Kidney capillary endothelial cell (primary cell): Measurements from ENCODE around the gene DMD.

Experiments
- DNase-seq: peaks from one replicate; pipeline ENCODE4 v3.0.0-alpha.2; 2018; ENCODE audit warnings: low spot score

DMD gene

GRCh38 chrX:31280580-31280979, 1930.8 kb downstream of the DMD start:
- DNase-seq = no peak

GRCh38 chrX:31279359-31279758, 1932.0 kb downstream of the DMD start:
- no peak for DNase-seq

GRCh38 chrX:31272472-31272775, 1938.9 kb downstream of the DMD start:
- DNase-seq = no peak

GRCh38 chrX:31271615-31272471, 1939.5 kb downstream of the DMD start:
- DNase-seq = no peak

GRCh38 chrX:31269914-31270313, 1941.4 kb downstream of the DMD start:
- no peak for DNase-seq

- no peak for DNase-seq
Observed at GRCh38 chrX:31268359-31268758, 1943.0 kb downstream of the DMD start.

GRCh38 chrX:31266203-31267076, 1944.9 kb downstream of the DMD start:
- no peak for DNase-seq

- DNase-seq = no peak
Observed at GRCh38 chrX:31265383-31265782, 1946.0 kb downstream of the DMD start.

GRCh38 chrX:31260351-31260750, 1951.0 kb downstream of the DMD start:
- no peak for DNase-seq

- DNase-seq = no peak
Observed at GRCh38 chrX:31258166-31258565, 1953.2 kb downstream of the DMD start.

GRCh38 chrX:31255310-31256033, 1955.9 kb downstream of the DMD start:
- DNase-seq = no peak

- no peak for DNase-seq
Observed at GRCh38 chrX:31252133-31252532, 1959.2 kb downstream of the DMD start.

GRCh38 chrX:31251336-31251735, 1960.0 kb downstream of the DMD start:
- no peak for DNase-seq

GRCh38 chrX:31245714-31246113, 1965.6 kb downstream of the DMD start:
- DNase-seq = no peak

- DNase-seq = no peak
Observed at GRCh38 chrX:31243804-31244203, 1967.5 kb downstream of the DMD start.

GRCh38 chrX:31240982-31241381, 1970.4 kb downstream of the DMD start:
- DNase-seq = no peak

- no peak for DNase-seq
Observed at GRCh38 chrX:31237189-31237588, 1974.2 kb downstream of the DMD start.

GRCh38 chrX:31236231-31236630, 1975.1 kb downstream of the DMD start:
- no peak for DNase-seq

GRCh38 chrX:31233941-31234496, 1977.3 kb downstream of the DMD start:
- no peak for DNase-seq

GRCh38 chrX:31232506-31232905, 1978.8 kb downstream of the DMD start:
- no peak for DNase-seq

GRCh38 chrX:31228909-31229308, 1982.4 kb downstream of the DMD start:
- DNase-seq = no peak

GRCh38 chrX:31228415-31228832, 1982.9 kb downstream of the DMD start:
- no peak for DNase-seq
